Measurements from ENCODE around the gene MYBPHL.

The MYBPHL gene

GRCh38 chr1:109306832-109307273 is at the start of gene MYBPHL:
MYBPHL (minus strand) TSS chr1:109307011; CDS start chr1:109306991, 20 bp downstream.
- no peak for DNase-seq (ENCODE audit: low spot score)

- no peak for DNase-seq (ENCODE audit: low spot score)
Measured at GRCh38 chr1:109356505-109356904, 49.7 kb upstream of the MYBPHL start.

- no peak for DNase-seq (ENCODE audit: low spot score)
Measured at GRCh38 chr1:109354929-109355328, 48.1 kb upstream of the MYBPHL start.

- no peak for DNase-seq (ENCODE audit: low spot score)
Measured at GRCh38 chr1:109351457-109351856, 44.6 kb upstream of the MYBPHL start.

- no peak for DNase-seq (ENCODE audit: low spot score)
Measured at GRCh38 chr1:109350655-109351054, 43.8 kb upstream of the MYBPHL start.

GRCh38 chr1:109350182-109350581 is 43.4 kb upstream of the MYBPHL start:
- no peak for DNase-seq (ENCODE audit: low spot score)

- no peak for DNase-seq (ENCODE audit: low spot score)
Measured at GRCh38 chr1:109347511-109347910, 40.7 kb upstream of the MYBPHL start.

GRCh38 chr1:109341944-109342930 is 35.4 kb upstream of the MYBPHL start:
- no peak for DNase-seq (ENCODE audit: low spot score)

- DNase-seq (ENCODE audit: low spot score) = no peak
Measured at GRCh38 chr1:109338608-109339007, 31.8 kb upstream of the MYBPHL start.

- DNase-seq (ENCODE audit: low spot score) = no peak
Measured at GRCh38 chr1:109338091-109338490, 31.3 kb upstream of the MYBPHL start.

- no peak for DNase-seq (ENCODE audit: low spot score)
Measured at GRCh38 chr1:109335091-109335490, 28.3 kb upstream of the MYBPHL start.

- no peak for DNase-seq (ENCODE audit: low spot score)
Measured at GRCh38 chr1:109331113-109331512, 24.3 kb upstream of the MYBPHL start.

GRCh38 chr1:109327285-109327684 is 20.5 kb upstream of the MYBPHL start:
- DNase-seq (ENCODE audit: low spot score) = no peak

GRCh38 chr1:109322974-109323373 is 16.2 kb upstream of the MYBPHL start:
- DNase-seq (ENCODE audit: low spot score) = no peak

GRCh38 chr1:109319114-109319513 is 12.3 kb upstream of the MYBPHL start:
- DNase-seq (ENCODE audit: low spot score) = no peak

GRCh38 chr1:109316506-109316905 is 9.7 kb upstream of the MYBPHL start:
- no peak for DNase-seq (ENCODE audit: low spot score)

- DNase-seq (ENCODE audit: low spot score) = no peak
Measured at GRCh38 chr1:109315288-109315687, 8.5 kb upstream of the MYBPHL start.

GRCh38 chr1:109314795-109315194 is 8.0 kb upstream of the MYBPHL start:
- no peak for DNase-seq (ENCODE audit: low spot score)

- DNase-seq (ENCODE audit: low spot score) = no peak
Measured at GRCh38 chr1:109312978-109313775, 6.4 kb upstream of the MYBPHL start.

- DNase-seq (ENCODE audit: low spot score) = no peak
Measured at GRCh38 chr1:109312246-109312645, 5.4 kb upstream of the MYBPHL start.

- no peak for DNase-seq (ENCODE audit: low spot score)
Measured at GRCh38 chr1:109309347-109309746, 2.5 kb upstream of the MYBPHL start.

GRCh38 chr1:109307274-109308021 is 637 bp upstream of the MYBPHL start:
- DNase-seq (ENCODE audit: low spot score) = no peak

Measured in CD4-positive, alpha-beta T cell treated with Interleukin-15 for 4 hours (primary cell).